Neutrophil (primary cell): ENCODE data around the gene TBK1.
"Not testable (repeated sequence)": the region's sequence is repeated elsewhere in the genome, so short reads cannot be mapped to it uniquely, and the experiment has no call there.

Experiments
- H3K27ac ChIP-seq: fragments of 200-600 bp; sonication (generic); 2 replicates; pipeline ENCODE4 v1.5.1; 2016; ENCODE audit warnings: mild to moderate bottlenecking, moderate library complexity
- H3K27me3 ChIP-seq: fragments of 200-600 bp; sonication (generic); 2 replicates; pipeline ENCODE4 v1.6.0; 2016; ENCODE audit warnings: mild to moderate bottlenecking
- H3K36me3 ChIP-seq: fragments of 200-600 bp; sonication (generic); 2 replicates; pipeline ENCODE4 v1.5.1; 2017
- H3K4me1 ChIP-seq, 2 experiments: fragments of 200-600 bp in 1 of 2; sonication (generic) in 1 of 2; 1 replicate in 1 of 2; 2 replicates in 1 of 2; pipeline versions ENCODE4 v1.5.1 to v1.6.1; 2013 to 2016; ENCODE audit warnings: low read depth in 1 of 2, low read length in 1 of 2, mild to moderate bottlenecking in 1 of 2, moderate library complexity in 1 of 2; ENCODE audit not compliant: control insufficient read depth in 1 of 2, insufficient read depth in 1 of 2
- H3K4me3 ChIP-seq, 2 experiments: fragments of 200-600 bp in 1 of 2; sonication (generic) in 1 of 2; 1 replicate in 1 of 2; 2 replicates in 1 of 2; pipeline ENCODE4 v1.5.1; 2013 to 2016; ENCODE audit warnings: low read depth in 1 of 2, low read length in 1 of 2, mild to moderate bottlenecking in 1 of 2, moderate library complexity in 1 of 2
- H3K9me3 ChIP-seq: fragments of 200-600 bp; sonication (generic); 2 replicates; pipeline ENCODE4 v1.5.1; 2016
- CTCF ChIP-seq: fragments of 200-600 bp; sonication (generic); IDR thresholded peaks from 2 replicates; pipeline ENCODE4 v1.5.1; 2016; ENCODE audit warnings: antibody characterized with exemption

Gene TBK1

GRCh38 chr12:64506955-64507354 lies 55.0 kb downstream of the TBK1 start:
- H3K4me1 ChIP-seq: no peaks in the 10 kb centered on the region
- H3K27me3 ChIP-seq: no peaks in the 10 kb centered on the region
- H3K9me3 ChIP-seq: no peaks in the 10 kb centered on the region
- TF ChIP-seq CTCF: no peak
- H3K27ac ChIP-seq: no peak overlapping the region
- no peaks in the 10 kb centered on the region for H3K36me3 ChIP-seq
- H3K4me3 ChIP-seq: no peak overlapping the region

GRCh38 chr12:64510667-64511066 lies 58.7 kb downstream of the TBK1 start:
- Histone ChIP-seq H3K27ac (no peak overlapping the region), H3K4me1 (no peaks in the 10 kb centered on the region), H3K27me3 (no peaks in the 10 kb centered on the region), H3K9me3 (no peaks in the 10 kb centered on the region), H3K4me3 (no peak overlapping the region), H3K36me3 (no peaks in the 10 kb centered on the region)
- no peak for TF ChIP-seq CTCF

GRCh38 chr12:64518396-64518795 lies 66.5 kb downstream of the TBK1 start:
- no peak for TF ChIP-seq CTCF
- H3K4me3 ChIP-seq: no peak overlapping the region
- no peak overlapping the region for H3K27ac ChIP-seq
- no peaks in the 10 kb centered on the region for H3K36me3 ChIP-seq
- no peaks in the 10 kb centered on the region for H3K9me3 ChIP-seq
- H3K4me1 ChIP-seq: no peaks in the 10 kb centered on the region
- no peaks in the 10 kb centered on the region for H3K27me3 ChIP-seq

- H3K4me1 ChIP-seq: no peaks in the 10 kb centered on the region
- no peaks in the 10 kb centered on the region for H3K36me3 ChIP-seq
- H3K27me3 ChIP-seq: no peaks in the 10 kb centered on the region
- no peak for TF ChIP-seq CTCF
- no peak overlapping the region for H3K27ac ChIP-seq
- H3K4me3 ChIP-seq: no peak overlapping the region
- H3K9me3 ChIP-seq: no peaks in the 10 kb centered on the region
Observed at GRCh38 chr12:64521833-64522232, 69.9 kb downstream of the TBK1 start.

- H3K27me3 ChIP-seq: no peaks in the 10 kb centered on the region
- no peak overlapping the region for H3K4me3 ChIP-seq
- no peaks in the 10 kb centered on the region for H3K9me3 ChIP-seq
- H3K27ac ChIP-seq: no peak overlapping the region
- no peaks in the 10 kb centered on the region for H3K36me3 ChIP-seq
- no peak for TF ChIP-seq CTCF
- no peaks in the 10 kb centered on the region for H3K4me1 ChIP-seq
Observed at GRCh38 chr12:64522316-64522715, 70.4 kb downstream of the TBK1 start.

GRCh38 chr12:64522807-64523206 lies 70.9 kb downstream of the TBK1 start:
- Histone ChIP-seq H3K27me3 (no peaks in the 10 kb centered on the region), H3K4me1 (no peaks in the 10 kb centered on the region), H3K36me3 (no peaks in the 10 kb centered on the region), H3K27ac (no peak overlapping the region), H3K9me3 (no peaks in the 10 kb centered on the region), H3K4me3 (no peak overlapping the region)
- no peak for TF ChIP-seq CTCF

- not testable (repeated sequence) for H3K9me3 ChIP-seq, H3K4me1 ChIP-seq, H3K27ac ChIP-seq, H3K4me3 ChIP-seq, H3K27me3 ChIP-seq, H3K36me3 ChIP-seq
Observed at GRCh38 chr12:64523565-64524444, 71.9 kb downstream of the TBK1 start.
